HepG2 (cell line): ENCODE results near the gene SENP6. TPM values are rescaled to one million over a fixed set of nuclear protein-coding genes. Genes with fewer than 3 reads are reported as not detected.
A peak's percentile ranks its signal among the peaks of the same experiment; 100 is the strongest.

Source experiments
- ATAC-seq: fragments of 200-7000 bp; cut with Tn5 transposase; 3 replicates; pipeline ENCODE4 v1.9.1; 2020; ENCODE audit warnings: mild to moderate bottlenecking, moderate library complexity
- BruUV-seq: library from RNA; stranded (reverse); fragments of 400-500 nt; replicated peaks from 2 replicates; lab custom pipeline; 2021; lab: Mats Ljungman, UMichigan
- CTCF ChIA-PET: fragments of 300-600 bp; formaldehyde crosslinking; extraction: SDS; loops from one replicate; lab custom pipeline; 2021; ENCODE audit warnings: low total read pairs, inconsistent platforms, low intra/inter-chr PET ratio; lab: Yijun Ruan, JAX
- POLR2A ChIA-PET: fragments of 350-600 bp; sonication (Branson Sonifier 250); formaldehyde crosslinking; loops from one replicate; lab custom pipeline; 2020; ENCODE audit warnings: antibody characterized with exemption, inconsistent platforms; lab: Yijun Ruan, JAX
- DNase-seq: peaks from one replicate; pipeline ENCODE4 v3.0.0-alpha.2; 2015; ENCODE audit warnings: low spot score
- FAIRE-seq: peaks from 3 replicates; lab custom pipeline; 2011; peaks lifted over from hg19 to GRCh38; lab: Jason Lieb, UNC
- H2AFZ ChIP-seq: one replicate; pipeline ENCODE4 v1.6.1; 2011; ENCODE audit warnings: low read length, inconsistent platforms
- H3K27ac ChIP-seq: fragments of 300-600 bp; 3 replicates; pipeline ENCODE4 v1.8.0; 2011; ENCODE audit warnings: mixed run types, mild to moderate bottlenecking, mixed read lengths, low read length, inconsistent platforms; ENCODE audit not compliant: insufficient read depth; ENCODE audit errors: extremely low read length
- H3K27me3 ChIP-seq, 2 experiments: fragments of 200-600 bp in 1 of 2; 2 replicates in 1 of 2; 3 replicates in 1 of 2; pipeline versions ENCODE4 v1.6.0 to v1.8.0; 2011; ENCODE audit warnings: low read length in 2 of 2, mild to moderate bottlenecking in 2 of 2, moderate library complexity in 2 of 2, inconsistent platforms in 1 of 2; ENCODE audit not compliant: insufficient read depth in 2 of 2, control insufficient read depth in 1 of 2
- H3K36me3 ChIP-seq, 2 experiments: fragments of 200-600 bp in 1 of 2; replicated peaks in 1 of 2; 2 replicates in 1 of 2; 3 replicates in 1 of 2; pipeline versions ENCODE4 v1.5.1 to v1.8.0; 2011; ENCODE audit warnings: low read length in 2 of 2, inconsistent platforms in 1 of 2; ENCODE audit not compliant: insufficient read depth in 2 of 2, control insufficient read depth in 1 of 2
- H3K4me1 ChIP-seq: 2 replicates; pipeline ENCODE4 v1.5.1; 2012; ENCODE audit warnings: low read length, inconsistent platforms; ENCODE audit not compliant: insufficient read depth
- H3K4me2 ChIP-seq: 2 replicates; pipeline ENCODE4 v1.6.0; 2011; ENCODE audit warnings: low read depth, low read length, inconsistent platforms
- H3K4me3 ChIP-seq, 3 experiments: fragments of 200-600 bp in 1 of 3; sonication (generic), shearing (Covaris generic) in 1 of 3; replicated peaks in 1 of 3; 2 replicates each; pipeline ENCODE4 v1.5.1; 2011 to 2016; ENCODE audit warnings: low read length in 3 of 3, inconsistent platforms in 2 of 3, low read depth in 2 of 3, mild to moderate bottlenecking in 2 of 3, control low read depth in 1 of 3, mixed read lengths in 1 of 3; ENCODE audit not compliant: insufficient read depth in 1 of 3
- H3K79me2 ChIP-seq: one replicate; pipeline ENCODE4 v1.6.1; 2011; ENCODE audit warnings: low read length, inconsistent platforms; ENCODE audit not compliant: insufficient read depth
- H3K9ac ChIP-seq: 2 replicates; pipeline ENCODE4 v1.6.0; 2011; ENCODE audit warnings: mild to moderate bottlenecking, low read depth, low read length, inconsistent platforms; ENCODE audit not compliant: insufficient read depth
- H3K9me3 ChIP-seq: 2 replicates; pipeline ENCODE4 v1.5.1; 2012; ENCODE audit warnings: mild to moderate bottlenecking, low read length
- H4K20me1 ChIP-seq: 2 replicates; pipeline ENCODE4 v1.6.0; 2011; ENCODE audit warnings: inconsistent platforms, mild to moderate bottlenecking, low read length, moderate library complexity; ENCODE audit not compliant: insufficient read depth
- CEBPG ChIP-seq: IDR thresholded peaks from 2 replicates; pipeline ENCODE4 v1.6.1; 2016
- EEA1 ChIP-seq: sonication (generic); formaldehyde crosslinking; IDR thresholded peaks from 2 replicates; pipeline ENCODE4 v1.5.1; 2020; ENCODE audit warnings: mild to moderate bottlenecking, missing genetic modification reagents, borderline replicate concordance
- NCOA2 ChIP-seq: sonication (generic); formaldehyde crosslinking; IDR thresholded peaks from 2 replicates; pipeline ENCODE4 v1.8.0; 2022; ENCODE audit warnings: inconsistent platforms
- NPAS2 ChIP-seq: sonication (generic); formaldehyde crosslinking; IDR thresholded peaks from 2 replicates; pipeline ENCODE4 v1.8.0; 2022; ENCODE audit warnings: mild to moderate bottlenecking, missing genetic modification reagents, borderline replicate concordance
- RFXAP ChIP-seq: sonication (generic); formaldehyde crosslinking; IDR thresholded peaks from 2 replicates; pipeline ENCODE4 v1.4.0; 2020; ENCODE audit warnings: missing genetic modification reagents, borderline replicate concordance
- SNRNP70 ChIP-seq: fragments of 200-400 bp; formaldehyde crosslinking; IDR thresholded peaks from 2 replicates; pipeline ENCODE4 v1.6.1; 2017; ENCODE audit warnings: mild to moderate bottlenecking, low read depth, low read length, moderate library complexity
- SOX13 ChIP-seq, 3 experiments: fragments of 450-650 bp in 1 of 3; sonication (generic) in 1 of 3; formaldehyde crosslinking in 1 of 3; IDR thresholded peaks in 2 of 3; conservative IDR thresholded peaks in 1 of 3; 2 replicates each; pipeline versions ENCODE4 v1.5.0 to v1.6.1; 2016 to 2020; ENCODE audit warnings: antibody characterized with exemption in 1 of 3, mild to moderate bottlenecking in 1 of 3, missing compliant biosample characterization in 1 of 3, missing genetic modification reagents in 1 of 3, moderate library complexity in 1 of 3
- SUZ12 ChIP-seq: fragments of 150-350 bp; IDR thresholded peaks from 2 replicates; pipeline ENCODE4 v1.6.1; 2014; ENCODE audit warnings: low read depth, low read length
- ZNF10 ChIP-seq: sonication (generic); formaldehyde crosslinking; IDR thresholded peaks from 2 replicates; pipeline ENCODE4 v1.4.0; 2020; ENCODE audit warnings: mild to moderate bottlenecking, low read depth, missing genetic modification reagents, borderline replicate concordance
- ZNF230 ChIP-seq: sonication (generic); formaldehyde crosslinking; IDR thresholded peaks from 2 replicates; pipeline ENCODE4 v1.4.0; 2020; ENCODE audit warnings: mild to moderate bottlenecking, missing genetic modification reagents
- ZNF432 ChIP-seq: sonication (generic); formaldehyde crosslinking; IDR thresholded peaks from 2 replicates; pipeline ENCODE4 v1.5.0; 2020; ENCODE audit warnings: missing genetic modification reagents, mild to moderate bottlenecking, borderline replicate concordance
- ZNF556 ChIP-seq: sonication (generic); formaldehyde crosslinking; IDR thresholded peaks from 2 replicates; pipeline ENCODE4 v1.4.0; 2020; ENCODE audit warnings: mild to moderate bottlenecking, missing genetic modification reagents, borderline replicate concordance
- ZUFSP ChIP-seq: sonication (generic); formaldehyde crosslinking; IDR thresholded peaks from 2 replicates; pipeline ENCODE4 v1.9.0; 2021; ENCODE audit warnings: missing genetic modification reagents, mild to moderate bottlenecking, borderline replicate concordance
- WGBS: methylation state at CpG from one replicate; pipeline ENCODE4 v1.1.6; 2017; ENCODE audit warnings: low lambda C conversion rate; 5-methylcytosine and 5-hydroxymethylcytosine counted together
- in situ Hi-C: cut with HindIII; loops from 2 replicates; pipeline ENCODE4 v1.10.0; 2017; ENCODE audit warnings: low pct_unique_long_range_greater_than_20kb; ENCODE audit not compliant: extremely low pct_ligation_motif_present
- intact Hi-C: fragments of 100-400 bp; cut with micrococcal nuclease; formaldehyde crosslinking; loops from one replicate; pipeline ENCODE4 v1.10.0; 2022; ENCODE audit not compliant: unreplicated experiment
- polyA plus RNA-seq, 8 experiments: library from polyadenylated mRNA; depleted of rRNA in 3 of 8; stranded (reverse) in 7 of 8; unstranded in 1 of 8; fragments of >200 nt; fragmentation: Illumina TruSeq in 4 of 8; extraction: Trizol in 4 of 8; gene quantifications; 2 replicates each; pipeline versions ENCODE4 v1.2.1 to v1.2.3, GENCODE V29; 2011 to 2016; ENCODE audit warnings: low read depth in 4 of 8, missing spikeins in 1 of 8, mixed read lengths in 1 of 8; ENCODE audit not compliant: insufficient read depth in 1 of 8
- total RNA-seq, 5 experiments: library from RNA; depleted of rRNA; stranded (reverse); fragments of >200 nt; fragmentation: Illumina TruSeq; extraction: Trizol; gene quantifications; 2 replicates each; pipeline ENCODE4 v1.2.3, GENCODE V29; 2016; ENCODE audit warnings: low read depth in 1 of 5

Gene SENP6
- total and polyA plus RNA-seq, 2 of the 13 experiments (the other 11 are each of a cell fraction or from before 2014, with no cell fraction given) = 21.9 to 50.1 TPM

DNA sequence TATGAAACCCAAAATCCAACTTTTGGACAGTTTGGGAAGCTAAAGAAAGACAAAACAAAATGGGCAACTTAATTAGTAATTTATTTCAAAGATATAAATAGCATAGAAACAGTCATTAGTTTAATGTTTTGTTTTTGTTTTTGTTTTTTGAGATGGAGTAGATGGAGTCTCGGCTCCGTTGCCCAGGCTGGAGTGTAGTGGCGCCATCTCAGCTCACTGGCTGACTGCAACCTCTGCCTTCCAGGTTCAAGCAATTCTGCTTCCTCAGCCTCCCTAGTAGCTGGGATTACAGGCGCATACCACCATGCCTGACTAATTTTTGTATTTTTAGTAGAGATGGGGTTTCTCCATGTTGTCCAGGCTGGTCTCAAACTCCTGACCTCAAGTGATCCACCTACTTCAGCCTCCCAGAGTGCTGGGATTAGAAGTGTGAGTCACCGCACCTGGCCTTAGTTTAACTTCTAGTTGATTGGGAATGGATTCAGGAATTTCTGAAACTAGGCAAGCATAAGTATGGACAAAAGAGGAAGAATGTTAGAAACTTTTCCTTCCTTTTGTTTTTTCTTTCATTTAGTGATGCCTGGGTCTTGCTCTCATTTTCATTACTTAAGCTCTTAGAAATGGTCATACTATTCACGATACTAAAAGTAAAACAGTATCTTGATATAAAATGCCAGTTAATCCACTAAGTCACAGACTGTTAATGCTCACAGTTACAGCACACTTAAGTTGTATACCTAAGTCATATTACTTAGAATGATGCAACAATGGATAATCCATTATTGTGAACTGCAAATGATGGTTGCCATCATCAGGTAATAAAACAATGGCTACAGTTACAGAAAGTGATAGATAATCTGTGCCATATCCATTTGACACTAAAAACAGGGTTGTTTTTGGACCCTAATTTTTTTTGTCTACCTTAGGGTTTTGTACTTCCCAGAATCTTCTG, 8.2 kb downstream of the SENP6 start:
- TF ChIP-seq NCOA2 (CRISPR knock-in tag) = no peak
- no peak for TF ChIP-seq ZNF556 (CRISPR knock-in tag)
- TF ChIP-seq CEBPG (CRISPR knock-in tag) = 0 out of 2 replicates have a peak, but pooled peaks have one; percentile 13
- Histone ChIP-seq H2AFZ (no peak overlapping the region), H4K20me1 (peaks cover 70% of the 10 kb centered on the region), H3K9ac (no peak overlapping the region), H3K9me3 (no peaks in the 10 kb centered on the region), H3K27me3 (no peaks in the 10 kb centered on the region), H3K4me2 (no peak overlapping the region), H3K36me3 (no peaks in the 10 kb centered on the region; a peak in 1 of 5 replicates), H3K79me2 (peaks cover 100% of the 10 kb centered on the region), H3K27ac (no peak overlapping the region), H3K4me3 (no peak overlapping the region), H3K4me1 (peaks cover 72% of the 10 kb centered on the region)
- in situ Hi-C loops = no loop called here
- ATAC-seq (no peak), DNase-seq (no peak), FAIRE-seq (no peak)
- BruUV-seq = no TSS peak
- ChIA-PET POLR2A (interaction anchor here (0.6 to 1.4 kb wide), 2 partner anchors 8 to 140 kb away, joined by 3 to 4 read pairs; partner anchors contain the start of gene SENP6), CTCF (no interaction called here)
- 96% methylated on average over 6 of the region's 6 CpGs for WGBS
- intact Hi-C loops = no loop called here

DNA sequence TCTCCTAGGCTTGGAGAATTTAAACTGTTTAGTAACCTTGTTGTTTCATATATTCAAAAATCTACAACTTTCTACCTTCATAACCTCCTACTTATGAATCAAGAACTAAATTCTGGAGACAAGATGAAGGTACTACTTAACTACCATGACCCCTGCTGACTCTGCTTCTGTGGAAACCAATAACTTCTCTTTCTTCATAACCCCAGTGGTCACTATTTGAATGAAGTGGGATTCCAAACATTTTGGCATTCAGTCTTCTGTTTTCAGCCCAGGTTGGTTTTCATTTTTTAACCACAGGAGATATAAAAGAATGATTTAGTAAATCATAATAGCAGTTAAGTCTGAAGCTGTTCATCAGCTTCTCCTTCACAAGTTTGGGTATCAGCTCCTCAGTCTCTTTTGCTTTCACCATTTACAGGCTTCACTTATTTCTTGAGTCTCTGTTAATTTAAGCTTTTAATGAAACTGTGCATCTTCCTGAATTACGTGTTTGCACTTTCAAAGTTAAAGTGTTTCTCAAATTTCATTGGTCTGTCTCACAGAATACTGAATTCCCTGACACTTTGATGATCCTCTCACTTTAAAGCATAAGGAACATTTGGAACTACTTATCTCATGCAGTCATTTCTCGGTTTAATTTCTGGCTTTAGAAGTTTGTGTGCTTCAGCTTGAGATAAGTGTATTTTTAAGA, 9.5 kb downstream of the SENP6 start:
- Histone ChIP-seq H3K4me1 (peaks cover 62% of the 10 kb centered on the region), H2AFZ (no peak overlapping the region), H3K27me3 (no peaks in the 10 kb centered on the region), H3K9ac (no peak overlapping the region), H3K9me3 (no peaks in the 10 kb centered on the region), H4K20me1 (peaks cover 72% of the 10 kb centered on the region), H3K4me3 (no peak overlapping the region), H3K27ac (no peak overlapping the region), H3K4me2 (no peak overlapping the region), H3K36me3 (no peaks in the 10 kb centered on the region; a peak in 1 of 5 replicates), H3K79me2 (peaks cover 100% of the 10 kb centered on the region)
- FAIRE-seq = no peak
- no peak for ATAC-seq
- TF ChIP-seq SUZ12 (no peak), RFXAP (CRISPR knock-in tag) (no peak), ZNF432 (CRISPR knock-in tag) (no peak), ZNF230 (CRISPR knock-in tag) (no peak), SNRNP70 (no peak), EEA1 (no peak), ZNF10 (no peak), NPAS2 (CRISPR knock-in tag) (no peak), SOX13 (IDR thresholded peaks at IDR 0.05) (no peak), SOX13 (CRISPR knock-in tag; conservative IDR thresholded peaks at IDR 0.05 in 1 of 2, IDR thresholded peaks at IDR 0.05 in 1 of 2) (no peak), ZUFSP (CRISPR knock-in tag) (no peak)
- in situ Hi-C loops (no loop called here), intact Hi-C loops (no loop called here)
- ChIA-PET CTCF (no interaction called here), POLR2A (interaction anchor here (1.5 kb wide), 1 partner anchor 9 kb away, joined by 3 read pairs; the partner anchor contains the start of gene SENP6)
- 94% methylated on average over 2 of the region's 2 CpGs for WGBS
- BruUV-seq = no TSS peak
- no peak for DNase-seq
